ENCODE results near the gene HLA-G.

- TF ChIP-seq YY1 (IDR thresholded peaks at IDR 0.05; ENCODE audit: insufficient read depth, insufficient read length) = no peak
- TF ChIP-seq ZNF274 (IDR thresholded peaks at IDR 0.05; ENCODE audit: low read depth, low read length) = no peak
- no peak for TF ChIP-seq SUZ12 (IDR thresholded peaks at IDR 0.05; ENCODE audit: extremely low read depth, insufficient read depth, insufficient read length)
These were observed 35.9 kb upstream of the HLA-G start for GRCh38 chr6:29791786-29792122.

Measured in NT2/D1 (cell line).